IPS-15b (cell line): ENCODE measurements around the gene EMX1.
A peak's percentile ranks its signal among the peaks of the same experiment; 100 is the strongest.

Experiments used
- H3K27me3 ChIP-seq: one replicate; pipeline ENCODE4 v1.6.1; 2013; ENCODE audit warnings: low read length; ENCODE audit not compliant: control insufficient read depth, insufficient read depth
- H3K36me3 ChIP-seq: one replicate; pipeline ENCODE4 v1.6.1; 2013; ENCODE audit warnings: low read length; ENCODE audit not compliant: control insufficient read depth, insufficient read depth
- H3K4me1 ChIP-seq: one replicate; pipeline ENCODE4 v1.6.1; 2013; ENCODE audit warnings: mild to moderate bottlenecking, low read length; ENCODE audit not compliant: control insufficient read depth, insufficient read depth
- H3K4me3 ChIP-seq: one replicate; pipeline ENCODE4 v1.5.1; 2013; ENCODE audit warnings: low read depth, low read length
- H3K9ac ChIP-seq: one replicate; pipeline ENCODE4 v1.6.1; 2013; ENCODE audit warnings: low read depth, mild to moderate bottlenecking, low read length
- H3K9me3 ChIP-seq: one replicate; pipeline ENCODE4 v1.6.1; 2013; ENCODE audit warnings: mild to moderate bottlenecking, low read length; ENCODE audit not compliant: control insufficient read depth, insufficient read depth

The EMX1 gene

DNA sequence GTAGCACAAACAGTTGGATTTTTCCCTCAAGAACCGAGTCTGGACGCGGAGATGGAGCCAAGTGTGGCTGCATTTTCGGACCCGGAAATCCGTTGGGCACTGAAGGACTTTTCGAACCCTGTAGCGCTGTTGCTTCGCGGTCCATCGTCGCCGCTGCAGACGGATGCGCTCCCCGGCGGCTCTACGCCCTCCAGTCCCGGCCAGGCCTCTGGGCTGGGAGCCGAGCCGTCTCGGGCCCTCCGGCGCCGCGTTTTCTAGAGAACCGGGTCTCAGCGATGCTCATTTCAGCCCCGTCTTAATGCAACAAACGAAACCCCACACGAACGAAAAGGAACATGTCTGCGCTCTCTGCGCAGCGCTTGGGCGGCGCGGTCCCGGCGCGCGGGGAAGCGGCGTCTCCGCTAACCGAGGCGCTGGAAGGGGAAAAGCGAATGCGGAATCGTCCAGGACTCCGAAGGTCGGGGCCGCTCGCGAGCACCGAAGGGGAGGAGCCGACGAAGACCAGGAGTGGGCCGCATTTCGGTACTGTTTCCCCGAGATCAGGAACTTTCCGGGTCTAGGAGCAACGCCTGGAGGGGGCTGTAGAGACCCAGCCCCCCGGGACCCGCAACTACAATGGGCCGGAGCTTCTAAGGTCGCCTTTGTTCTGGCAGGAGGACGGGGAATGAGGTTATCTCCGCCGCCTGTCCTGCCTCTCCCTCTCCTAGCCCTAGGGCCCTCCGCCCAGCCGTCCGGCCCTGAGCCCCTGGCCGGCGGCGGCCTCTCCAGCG is 3.2 kb downstream of the EMX1 start:
- no peaks in the 10 kb centered on the region for H3K36me3 ChIP-seq
- H3K4me3 ChIP-seq, result peak overlapping the region; percentile 22
- H3K9ac ChIP-seq, result no peak overlapping the region
- H3K9me3 ChIP-seq, result no peaks in the 10 kb centered on the region
- peaks cover 5% of the 10 kb centered on the region for H3K4me1 ChIP-seq
- peaks cover 92% of the 10 kb centered on the region for H3K27me3 ChIP-seq

GRCh38 chr2:72921088-72921851 is 4.0 kb downstream of the EMX1 start:
- Histone ChIP-seq H3K9ac (no peak overlapping the region), H3K27me3 (peaks cover 96% of the 10 kb centered on the region)

DNA sequence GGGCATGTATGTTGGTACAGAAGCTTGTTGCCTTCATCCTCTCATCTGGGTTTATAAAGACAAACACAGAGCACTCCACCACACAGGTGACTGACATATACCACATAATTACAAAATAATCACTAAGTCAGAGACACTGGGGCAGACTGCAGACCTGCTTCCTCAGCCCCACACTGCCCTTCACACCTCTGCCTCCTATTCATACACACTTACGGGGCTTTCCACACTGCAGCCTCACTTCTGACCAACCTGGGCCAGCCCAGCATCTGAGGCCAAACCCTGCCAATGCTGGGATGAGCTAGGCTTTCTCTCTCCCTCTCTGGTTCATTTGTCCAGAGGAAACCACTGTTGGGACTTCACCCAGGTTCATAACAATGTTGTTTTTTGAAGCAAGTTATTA is 4.5 kb downstream of the EMX1 start:
- peaks cover 8% of the 10 kb centered on the region for H3K4me1 ChIP-seq
- H3K9ac ChIP-seq, result no peak overlapping the region
- no peaks in the 10 kb centered on the region for H3K9me3 ChIP-seq
- no peaks in the 10 kb centered on the region for H3K36me3 ChIP-seq
- peak overlapping the region; percentile 19 for H3K4me3 ChIP-seq
- H3K27me3 ChIP-seq, result peaks cover 96% of the 10 kb centered on the region

More at GRCh38 chr2:72921088-72921851, 4.0 kb downstream of the EMX1 start:
- Histone ChIP-seq H3K4me1 (peaks cover 8% of the 10 kb centered on the region), H3K36me3 (no peaks in the 10 kb centered on the region), H3K9me3 (no peaks in the 10 kb centered on the region), H3K4me3 (peak overlapping the region; percentile 22)

DNA sequence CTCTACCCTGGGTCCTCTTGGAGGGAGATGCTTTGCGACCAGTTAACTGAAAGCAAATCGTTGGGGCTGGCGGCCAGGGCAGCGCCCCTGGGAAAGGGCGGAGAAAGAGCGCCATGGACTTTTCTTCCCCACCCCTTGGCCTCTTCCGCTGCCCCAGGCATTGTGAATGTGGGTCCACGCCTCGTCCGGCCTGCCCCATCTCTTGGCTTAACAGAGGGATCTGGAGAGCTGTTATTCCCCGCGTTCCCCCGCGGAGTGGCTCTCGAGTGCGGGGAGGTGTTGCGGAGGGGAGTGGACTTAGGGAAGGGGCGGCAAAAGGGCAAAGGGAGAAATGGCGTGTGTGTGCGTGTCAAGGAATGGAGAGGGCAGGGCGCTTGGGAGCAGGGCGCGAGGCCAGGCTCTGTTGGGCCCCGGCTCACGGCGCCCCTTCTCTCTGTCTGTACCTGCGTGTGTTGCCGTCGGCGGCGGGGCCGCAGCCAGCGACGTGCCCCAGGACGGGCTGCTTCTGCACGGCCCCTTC is 6.6 kb downstream of the EMX1 start:
- Histone ChIP-seq H3K4me3 (peak overlapping the region; percentile 40), H3K9ac (no peak overlapping the region), H3K27me3 (peaks cover 100% of the 10 kb centered on the region), H3K9me3 (no peaks in the 10 kb centered on the region), H3K36me3 (no peaks in the 10 kb centered on the region), H3K4me1 (peaks cover 6% of the 10 kb centered on the region)

GRCh38 chr2:72924353-72925240 is 7.3 kb downstream of the EMX1 start:
- H3K36me3 ChIP-seq, result no peaks in the 10 kb centered on the region
- peaks cover 6% of the 10 kb centered on the region for H3K4me1 ChIP-seq
- H3K9me3 ChIP-seq, result no peaks in the 10 kb centered on the region
- peak overlapping the region; percentile 40 for H3K4me3 ChIP-seq
- H3K27me3 ChIP-seq, result peaks cover 100% of the 10 kb centered on the region
- no peak overlapping the region for H3K9ac ChIP-seq

DNA sequence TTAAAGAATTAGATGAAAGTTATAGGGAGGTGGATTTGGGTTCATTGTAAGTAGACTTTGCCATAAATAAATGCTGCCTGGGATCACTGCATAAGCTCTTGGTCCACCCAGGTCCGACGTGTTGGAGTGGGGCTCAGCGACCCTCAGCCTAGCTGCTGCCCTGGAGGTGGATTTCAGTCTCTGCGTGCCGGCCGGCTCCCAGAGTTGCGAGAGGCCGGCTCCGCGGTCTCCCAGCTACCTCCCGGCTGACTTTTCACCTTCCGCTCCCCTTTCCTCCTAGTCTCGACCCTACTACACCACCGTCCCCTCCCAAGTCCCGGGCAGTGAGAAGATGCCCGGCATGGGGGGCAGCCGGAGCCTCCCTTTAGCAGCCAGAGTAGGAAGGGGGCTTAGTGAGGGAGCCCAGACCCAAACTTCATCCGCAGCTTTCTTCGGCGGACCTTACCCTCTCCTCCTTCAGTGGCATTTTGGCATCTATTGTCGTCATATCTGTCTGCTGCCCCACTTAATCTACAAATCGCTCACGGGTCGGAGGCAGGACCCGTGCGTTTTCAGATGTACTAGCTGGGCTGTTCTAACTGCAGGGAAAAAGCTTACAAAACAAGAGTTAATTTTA is 8.1 kb downstream of the EMX1 start:
- Histone ChIP-seq H3K4me1 (peaks cover 6% of the 10 kb centered on the region), H3K9me3 (no peaks in the 10 kb centered on the region), H3K36me3 (no peaks in the 10 kb centered on the region), H3K9ac (no peak overlapping the region), H3K27me3 (peaks cover 100% of the 10 kb centered on the region), H3K4me3 (peak overlapping the region; percentile 18)

GRCh38 chr2:72926368-72926767 is 9.0 kb downstream of the EMX1 start:
- peak overlapping the region; percentile 10 for H3K4me3 ChIP-seq
- peaks cover 98% of the 10 kb centered on the region for H3K27me3 ChIP-seq

DNA sequence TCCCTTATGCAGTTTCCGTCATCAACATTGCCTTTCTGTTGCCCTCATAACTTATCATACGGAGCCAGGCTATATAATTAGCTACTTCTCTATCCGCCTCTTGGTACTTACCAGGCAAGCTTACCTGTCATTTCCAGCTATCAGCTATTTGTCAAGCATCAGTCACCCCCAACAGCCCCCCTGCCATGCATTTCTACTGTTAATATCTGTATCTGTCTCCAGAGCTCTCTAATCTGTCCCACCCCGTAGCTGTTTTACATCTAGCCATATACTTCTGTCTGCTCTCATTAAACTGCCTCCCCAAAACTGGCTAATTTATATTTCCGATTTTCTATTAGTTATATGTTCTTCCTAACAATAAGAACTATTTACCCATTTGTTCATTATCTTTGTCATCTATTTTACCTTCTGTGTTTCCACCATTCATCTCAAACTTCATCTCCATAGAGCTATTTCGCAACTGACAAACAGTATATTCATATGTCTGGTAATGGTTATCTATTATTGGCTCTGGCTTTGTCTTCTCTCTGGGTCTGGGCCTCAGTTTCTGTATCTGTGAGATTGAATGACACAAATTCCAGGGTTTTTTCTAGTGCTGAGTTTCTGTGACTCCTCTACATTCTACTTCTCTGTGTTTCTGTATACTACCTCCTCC is 9.6 kb downstream of the EMX1 start:
- no peaks in the 10 kb centered on the region for H3K9me3 ChIP-seq
- H3K9ac ChIP-seq, result no peak overlapping the region
- no peak overlapping the region for H3K4me3 ChIP-seq
- no peaks in the 10 kb centered on the region for H3K36me3 ChIP-seq
- H3K4me1 ChIP-seq, result peaks cover 6% of the 10 kb centered on the region
- H3K27me3 ChIP-seq, result peaks cover 94% of the 10 kb centered on the region

More at GRCh38 chr2:72926368-72926767, 9.0 kb downstream of the EMX1 start:
- H3K9me3 ChIP-seq, result no peaks in the 10 kb centered on the region
- H3K36me3 ChIP-seq, result no peaks in the 10 kb centered on the region
- H3K4me1 ChIP-seq, result peaks cover 6% of the 10 kb centered on the region
- no peak overlapping the region for H3K9ac ChIP-seq

GRCh38 chr2:72927619-72928550 is 10.6 kb downstream of the EMX1 start:
- peaks cover 6% of the 10 kb centered on the region for H3K4me1 ChIP-seq
- H3K9ac ChIP-seq, result no peak overlapping the region
- H3K27me3 ChIP-seq, result peaks cover 93% of the 10 kb centered on the region
- no peak overlapping the region for H3K4me3 ChIP-seq
- H3K36me3 ChIP-seq, result no peaks in the 10 kb centered on the region
- H3K9me3 ChIP-seq, result no peaks in the 10 kb centered on the region

- no peaks in the 10 kb centered on the region for H3K9me3 ChIP-seq
- peaks cover 6% of the 10 kb centered on the region for H3K4me1 ChIP-seq
- H3K4me3 ChIP-seq, result no peak overlapping the region
- H3K36me3 ChIP-seq, result no peaks in the 10 kb centered on the region
- peaks cover 85% of the 10 kb centered on the region for H3K27me3 ChIP-seq
- H3K9ac ChIP-seq, result no peak overlapping the region
Measured at GRCh38 chr2:72929010-72929409, 11.7 kb downstream of the EMX1 start.
